ENCODE data around the gene GTPBP4.
"Not testable (repeated sequence)": the region's sequence is repeated elsewhere in the genome, so short reads cannot be mapped to it uniquely, and the experiment has no call there.

The GTPBP4 gene

GRCh38 chr10:1063232-1063865 lies 75.1 kb downstream of the GTPBP4 start:
- no peak for DNase-seq

- DNase-seq, result no peak
These were observed 76.7 kb downstream of the GTPBP4 start for GRCh38 chr10:1064964-1065247.

DNA sequence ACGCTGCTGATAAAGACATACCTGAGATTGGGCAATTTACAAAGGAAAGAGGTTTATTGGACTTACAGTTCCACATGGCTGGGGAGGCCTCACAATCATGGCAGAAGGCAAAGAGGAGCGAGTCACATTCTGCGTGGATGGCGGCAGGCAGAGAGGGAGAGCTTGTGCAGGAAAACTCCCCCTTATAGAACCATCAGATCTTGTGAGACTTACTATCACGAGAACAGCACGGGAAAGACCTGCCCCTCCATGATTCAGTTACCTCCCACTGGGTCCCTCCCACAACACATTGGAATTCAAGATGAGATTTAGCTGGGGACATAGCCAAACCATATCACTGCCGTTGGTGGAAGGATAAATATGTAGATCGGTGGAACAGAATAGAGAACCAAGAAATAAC lies 78.5 kb downstream of the GTPBP4 start:
- not testable (repeated sequence) for DNase-seq

DNA sequence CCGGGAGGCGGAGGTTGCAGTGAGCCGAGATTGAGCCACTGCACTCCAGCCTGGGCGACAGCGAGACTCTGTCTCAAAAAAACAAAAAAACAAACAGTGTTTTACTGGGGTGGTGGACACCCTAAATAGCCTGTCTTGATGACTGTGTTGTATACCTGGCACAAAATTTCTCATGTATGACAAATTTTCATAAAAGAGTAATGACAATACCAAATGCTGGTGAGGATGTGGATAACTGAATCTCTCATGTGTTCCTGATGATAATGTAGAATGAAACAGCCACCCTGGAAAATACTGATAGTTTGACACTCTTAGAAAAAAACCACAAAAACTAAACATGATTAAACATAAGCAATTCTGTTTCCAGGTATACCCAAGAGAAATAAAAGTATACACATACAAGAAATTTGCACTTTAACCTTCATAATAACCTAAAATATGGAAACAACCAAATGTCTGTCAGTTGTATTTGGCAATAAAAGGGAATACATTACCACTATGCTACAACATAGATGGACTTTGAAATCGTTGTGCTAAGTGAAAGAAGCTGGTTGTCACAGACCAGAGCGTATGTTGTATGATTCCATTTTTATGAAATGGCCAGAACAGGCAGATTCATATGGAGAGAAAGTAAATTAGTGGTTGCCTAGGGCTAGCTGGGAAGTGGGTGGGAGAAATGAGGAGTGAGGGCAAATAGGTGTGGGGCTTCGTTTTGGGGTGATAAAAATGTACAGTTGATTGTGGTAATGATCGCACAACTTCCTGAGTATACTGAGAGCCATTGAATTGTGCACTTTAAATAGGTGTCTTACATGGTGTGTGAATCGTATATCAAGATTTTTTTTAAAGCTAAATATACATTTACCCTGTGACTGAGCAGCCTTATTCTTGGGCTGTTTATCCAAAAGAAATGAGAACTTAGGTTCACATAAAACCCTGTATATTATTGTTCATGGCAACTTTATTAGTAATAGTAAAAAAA lies 80.4 kb downstream of the GTPBP4 start:
- DNase-seq, result no peak
